Smooth muscle cell (in vitro differentiated cells): ENCODE data around the gene PTPRT. TPM values are rescaled to one million over a fixed set of nuclear protein-coding genes. Genes with fewer than 3 reads are reported as not detected.

Experiments used
- DNase-seq: peaks from one replicate; lab custom pipeline; 2025; ENCODE audit not compliant: unreplicated experiment; lab: John Stamatoyannopoulos, UW
- H2AFZ ChIP-seq: fragments of 200-600 bp; sonication (generic); 2 replicates; pipeline ENCODE4 v1.6.0; 2016; ENCODE audit warnings: antibody characterized with exemption, low read depth, mild to moderate bottlenecking
- H3F3A ChIP-seq: fragments of 200-600 bp; sonication (generic); 2 replicates; pipeline ENCODE4 v1.6.0; 2017; ENCODE audit warnings: antibody characterized with exemption, low read depth
- H3K27ac ChIP-seq: fragments of 200-600 bp; sonication (generic); 2 replicates; pipeline ENCODE4 v1.5.1; 2016; ENCODE audit warnings: low read depth, mild to moderate bottlenecking
- H3K27me3 ChIP-seq: fragments of 200-600 bp; sonication (generic); 2 replicates; pipeline ENCODE4 v1.6.1; 2016; ENCODE audit warnings: low read depth, mild to moderate bottlenecking
- H3K36me3 ChIP-seq: fragments of 200-600 bp; sonication (generic); 2 replicates; pipeline ENCODE4 v1.5.1; 2016; ENCODE audit warnings: low read depth
- H3K4me1 ChIP-seq: fragments of 200-600 bp; sonication (generic); 2 replicates; pipeline ENCODE4 v1.5.1; 2016; ENCODE audit warnings: low read depth
- H3K4me2 ChIP-seq: fragments of 200-600 bp; sonication (generic); 2 replicates; pipeline ENCODE4 v1.6.0; 2016; ENCODE audit warnings: mild to moderate bottlenecking
- H3K4me3 ChIP-seq: fragments of 200-600 bp; sonication (generic); 2 replicates; pipeline ENCODE4 v1.5.1; 2016; ENCODE audit warnings: mild to moderate bottlenecking
- H3K79me2 ChIP-seq: fragments of 200-600 bp; sonication (generic); 2 replicates; pipeline ENCODE4 v1.6.0; 2016; ENCODE audit warnings: low read depth, mild to moderate bottlenecking
- H3K9ac ChIP-seq: fragments of 200-600 bp; sonication (generic); 2 replicates; pipeline ENCODE4 v1.6.0; 2016; ENCODE audit warnings: low read depth
- H3K9me3 ChIP-seq: fragments of 200-600 bp; sonication (generic); replicated peaks from 2 replicates; pipeline ENCODE4 v1.5.1; 2016; ENCODE audit warnings: low read depth
- H4K20me1 ChIP-seq: fragments of 200-600 bp; sonication (generic); 2 replicates; pipeline ENCODE4 v1.6.0; 2016; ENCODE audit warnings: low read depth
- WGBS: methylation state at CpG from one replicate; pipeline ENCODE4 v1.1.7; 2016; ENCODE audit warnings: low lambda C conversion rate; 5-methylcytosine and 5-hydroxymethylcytosine counted together
- polyA plus RNA-seq: library from polyadenylated mRNA; unstranded; fragments of >200 nt; fragmentation: Nextera tagmentation; extraction: Ambion mirVana; gene quantifications from 2 replicates; pipeline ENCODE4 v1.2.1, GENCODE V29; 2016
- total RNA-seq: library from RNA; depleted of rRNA; stranded (reverse); fragments of >200 nt; gene quantifications from 2 replicates; pipeline ENCODE4 v1.2.3, GENCODE V29; 2014
- TF ChIP-seq, protein P1 (sequence below): fragments of 200-600 bp; sonication (generic); IDR thresholded peaks from 2 replicates; pipeline ENCODE4 v1.5.1; 2017; ENCODE audit warnings: borderline replicate concordance, mild to moderate bottlenecking, antibody characterized with exemption; ENCODE audit not compliant: insufficient read depth, poor library complexity, severe bottlenecking

The PTPRT gene
- total and polyA plus RNA-seq, 2 experiments from 2014 or later = 0.99 to 2.1 TPM

- no peaks in the 10 kb centered on the region for H3K9me3 ChIP-seq
- DNase-seq = no peak
- H3K79me2 ChIP-seq = no peaks in the 10 kb centered on the region
- no peaks in the 10 kb centered on the region for H3K27me3 ChIP-seq
- H3K36me3 ChIP-seq = no peaks in the 10 kb centered on the region
- no peaks in the 10 kb centered on the region for H3K4me1 ChIP-seq
- no peaks in the 10 kb centered on the region for H4K20me1 ChIP-seq
- no peaks in the 10 kb centered on the region for H3F3A ChIP-seq
- no peak overlapping the region for H2AFZ ChIP-seq
- TF ChIP-seq, protein P1, sequence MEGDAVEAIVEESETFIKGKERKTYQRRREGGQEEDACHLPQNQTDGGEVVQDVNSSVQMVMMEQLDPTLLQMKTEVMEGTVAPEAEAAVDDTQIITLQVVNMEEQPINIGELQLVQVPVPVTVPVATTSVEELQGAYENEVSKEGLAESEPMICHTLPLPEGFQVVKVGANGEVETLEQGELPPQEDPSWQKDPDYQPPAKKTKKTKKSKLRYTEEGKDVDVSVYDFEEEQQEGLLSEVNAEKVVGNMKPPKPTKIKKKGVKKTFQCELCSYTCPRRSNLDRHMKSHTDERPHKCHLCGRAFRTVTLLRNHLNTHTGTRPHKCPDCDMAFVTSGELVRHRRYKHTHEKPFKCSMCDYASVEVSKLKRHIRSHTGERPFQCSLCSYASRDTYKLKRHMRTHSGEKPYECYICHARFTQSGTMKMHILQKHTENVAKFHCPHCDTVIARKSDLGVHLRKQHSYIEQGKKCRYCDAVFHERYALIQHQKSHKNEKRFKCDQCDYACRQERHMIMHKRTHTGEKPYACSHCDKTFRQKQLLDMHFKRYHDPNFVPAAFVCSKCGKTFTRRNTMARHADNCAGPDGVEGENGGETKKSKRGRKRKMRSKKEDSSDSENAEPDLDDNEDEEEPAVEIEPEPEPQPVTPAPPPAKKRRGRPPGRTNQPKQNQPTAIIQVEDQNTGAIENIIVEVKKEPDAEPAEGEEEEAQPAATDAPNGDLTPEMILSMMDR = no peak
- no peak overlapping the region for H3K27ac ChIP-seq
- H3K4me2 ChIP-seq = no peak overlapping the region
- 71% methylated on average over 5 of the region's 5 CpGs for WGBS
- H3K9ac ChIP-seq = no peak overlapping the region
- H3K4me3 ChIP-seq = no peak overlapping the region
Observed at GRCh38 chr20:42714298-42715141, 475.2 kb downstream of the PTPRT start.

GRCh38 chr20:42708266-42708665 lies 481.4 kb downstream of the PTPRT start:
- no peaks in the 10 kb centered on the region for H3K36me3 ChIP-seq
- no peak overlapping the region for H2AFZ ChIP-seq
- TF ChIP-seq, protein P1 = no peak
- H3K27ac ChIP-seq = no peak overlapping the region
- no peaks in the 10 kb centered on the region for H3K79me2 ChIP-seq
- H3K27me3 ChIP-seq = no peaks in the 10 kb centered on the region
- H3K9ac ChIP-seq = no peak overlapping the region
- no peaks in the 10 kb centered on the region for H3K9me3 ChIP-seq
- no peaks in the 10 kb centered on the region for H3F3A ChIP-seq
- 86% methylated on average over 3 of the region's 3 CpGs for WGBS
- H4K20me1 ChIP-seq = no peaks in the 10 kb centered on the region
- H3K4me3 ChIP-seq = no peak overlapping the region
- H3K4me2 ChIP-seq = no peak overlapping the region
- no peaks in the 10 kb centered on the region for H3K4me1 ChIP-seq
- DNase-seq = no peak

- Histone ChIP-seq H4K20me1 (no peaks in the 10 kb centered on the region), H3K27ac (no peak overlapping the region), H3K27me3 (no peaks in the 10 kb centered on the region), H3K4me2 (no peak overlapping the region), H3F3A (no peaks in the 10 kb centered on the region), H2AFZ (no peak overlapping the region), H3K36me3 (no peaks in the 10 kb centered on the region), H3K9ac (no peak overlapping the region), H3K4me1 (no peaks in the 10 kb centered on the region), H3K9me3 (no peaks in the 10 kb centered on the region), H3K79me2 (no peaks in the 10 kb centered on the region), H3K4me3 (no peak overlapping the region)
- TF ChIP-seq, protein P1 = no peak
- no peak for DNase-seq
- WGBS = 72% methylated on average over 1 of the region's 1 CpG
Observed at GRCh38 chr20:42706759-42707158, 482.9 kb downstream of the PTPRT start.

DNA sequence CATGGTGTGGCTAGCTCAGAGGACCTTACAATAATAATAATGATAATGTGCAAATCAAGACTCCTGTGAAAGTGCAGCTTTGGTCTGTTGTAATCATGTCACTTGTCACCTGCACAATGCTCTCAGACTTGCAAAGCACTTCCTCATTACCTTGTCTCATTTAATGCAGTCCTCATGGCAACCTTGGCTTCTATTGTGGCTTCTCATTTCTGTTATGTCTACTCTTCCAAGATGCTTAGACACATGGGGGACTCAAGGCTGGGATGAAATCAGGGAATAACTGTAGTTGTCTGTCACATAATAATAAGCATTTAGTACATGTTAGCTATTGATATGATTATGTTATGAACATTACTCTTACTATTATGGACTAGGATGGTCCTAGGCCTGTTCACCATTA lies 484.2 kb downstream of the PTPRT start:
- no peak overlapping the region for H3K4me3 ChIP-seq
- no peak overlapping the region for H3K4me2 ChIP-seq
- H3K4me1 ChIP-seq = no peaks in the 10 kb centered on the region
- no peaks in the 10 kb centered on the region for H3K79me2 ChIP-seq
- no peaks in the 10 kb centered on the region for H3F3A ChIP-seq
- H3K27ac ChIP-seq = no peak overlapping the region
- TF ChIP-seq, protein P1 = no peak
- DNase-seq = no peak
- no peaks in the 10 kb centered on the region for H4K20me1 ChIP-seq
- H3K9me3 ChIP-seq = no peaks in the 10 kb centered on the region
- H3K27me3 ChIP-seq = no peaks in the 10 kb centered on the region
- no peak overlapping the region for H2AFZ ChIP-seq
- no peaks in the 10 kb centered on the region for H3K36me3 ChIP-seq
- H3K9ac ChIP-seq = no peak overlapping the region
